IPS-NIHi11 (cell line): ENCODE data around the gene RASSF5.

Experiments used
- DNase-seq: peaks from one replicate; pipeline ENCODE4 v3.0.0; 2012; ENCODE audit warnings: mixed read lengths, low spot score

RASSF5 gene

DNA sequence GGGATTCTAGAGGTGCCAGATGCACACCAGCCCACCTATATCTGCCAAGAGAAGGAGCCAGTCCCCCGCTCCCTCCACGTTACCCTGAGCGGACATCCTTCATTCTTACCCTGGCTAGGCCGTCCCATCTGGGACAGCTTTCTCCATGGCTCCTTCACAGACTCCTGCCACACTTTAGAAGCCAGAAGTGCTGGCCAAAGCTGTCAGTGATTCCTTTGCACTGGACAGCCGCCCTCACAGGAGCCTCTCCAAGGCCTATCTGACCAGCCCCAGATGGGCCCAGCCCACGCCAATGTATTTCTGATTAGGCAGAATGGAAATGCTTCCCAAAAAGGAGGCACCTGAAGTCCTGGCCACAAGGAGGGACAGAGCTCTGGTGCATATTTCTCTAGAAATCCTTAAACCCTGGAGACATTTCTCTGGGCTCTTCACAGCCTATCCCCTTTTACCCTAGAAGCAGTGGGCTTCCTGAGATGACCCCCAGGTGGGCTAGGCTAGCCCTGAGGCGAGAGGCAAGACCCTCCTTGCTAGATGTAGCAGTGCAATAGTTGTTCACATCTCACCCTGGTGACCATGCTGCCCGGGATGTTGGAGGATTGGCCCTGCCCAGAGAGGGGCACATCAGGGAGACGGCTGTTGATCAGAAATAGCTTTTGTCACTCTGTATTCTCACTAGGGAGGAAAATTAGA is 44.1 kb downstream of the RASSF5 start:
- DNase-seq, result no peak

DNA sequence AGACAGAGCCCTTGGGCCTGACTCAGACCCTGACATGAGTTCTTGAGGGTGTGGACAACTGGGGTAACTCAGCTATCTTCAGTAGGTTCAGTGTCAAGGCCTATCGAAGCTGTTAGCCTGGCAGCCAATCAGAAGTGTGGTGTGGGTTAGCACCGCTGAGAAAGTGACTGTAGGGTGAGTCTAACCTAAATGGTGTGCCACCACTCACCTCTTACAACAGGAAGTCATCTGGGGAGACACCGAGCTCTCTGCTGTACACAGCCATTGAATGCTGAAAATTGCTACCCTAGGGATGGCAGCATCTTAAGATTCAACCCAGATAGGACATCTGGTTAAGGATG is 44.6 kb downstream of the RASSF5 start:
- no peak for DNase-seq

DNA sequence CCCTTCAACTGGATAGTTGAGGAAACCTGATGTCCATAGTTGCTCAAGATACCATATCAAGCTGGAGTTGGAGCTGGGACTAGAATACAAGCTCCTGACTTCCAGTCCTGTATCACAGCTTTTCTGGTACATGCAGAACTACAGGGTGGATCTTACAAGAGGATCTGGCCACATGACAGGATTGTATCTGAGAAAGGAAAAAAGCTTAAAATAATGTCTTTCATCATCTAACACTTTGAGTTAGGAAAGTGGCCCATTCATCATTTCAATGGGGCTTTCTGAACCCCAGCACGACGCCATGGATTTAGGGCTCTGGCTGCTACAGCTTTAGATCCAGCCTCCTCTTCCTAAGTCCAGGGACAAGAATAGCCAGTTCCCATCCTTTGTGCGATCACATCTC is 46.9 kb downstream of the RASSF5 start:
- no peak for DNase-seq

DNA sequence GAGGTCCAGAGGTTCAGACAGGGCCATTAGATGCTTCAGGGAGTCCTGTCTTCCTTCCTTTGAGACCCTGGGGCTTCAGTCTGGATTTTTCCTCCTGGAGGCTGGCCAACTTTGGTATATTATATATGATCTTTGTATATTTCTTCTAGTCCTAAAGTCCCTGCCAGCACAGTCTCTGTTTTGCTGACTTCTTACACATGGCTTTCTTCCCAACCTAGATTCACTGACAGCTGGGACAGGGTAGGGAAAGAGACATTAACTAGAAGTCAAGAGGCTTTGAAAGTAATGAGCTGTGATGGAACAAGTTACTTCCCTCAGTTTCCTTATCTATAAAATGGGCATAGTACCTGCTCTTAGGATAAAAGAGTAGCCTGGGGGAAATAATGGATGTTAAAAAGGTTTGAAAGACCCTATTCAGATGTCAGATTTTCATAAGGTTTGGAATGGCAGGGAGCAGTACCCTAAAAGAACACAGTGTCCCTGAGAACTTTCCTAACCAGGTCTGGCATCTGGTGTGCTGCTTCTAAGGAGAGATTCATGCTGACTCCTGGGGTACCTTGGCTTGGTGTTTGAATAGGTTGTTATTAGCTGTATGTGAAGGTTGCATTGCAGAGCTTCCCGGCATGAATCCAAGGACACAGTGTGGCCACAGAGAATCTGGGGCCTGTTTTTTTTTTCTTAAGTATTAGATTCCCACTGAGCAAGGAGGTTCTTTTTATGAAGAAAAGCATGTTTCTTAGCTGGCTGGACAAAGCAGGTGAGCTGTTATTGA is 47.6 kb downstream of the RASSF5 start:
- DNase-seq, result no peak

DNA sequence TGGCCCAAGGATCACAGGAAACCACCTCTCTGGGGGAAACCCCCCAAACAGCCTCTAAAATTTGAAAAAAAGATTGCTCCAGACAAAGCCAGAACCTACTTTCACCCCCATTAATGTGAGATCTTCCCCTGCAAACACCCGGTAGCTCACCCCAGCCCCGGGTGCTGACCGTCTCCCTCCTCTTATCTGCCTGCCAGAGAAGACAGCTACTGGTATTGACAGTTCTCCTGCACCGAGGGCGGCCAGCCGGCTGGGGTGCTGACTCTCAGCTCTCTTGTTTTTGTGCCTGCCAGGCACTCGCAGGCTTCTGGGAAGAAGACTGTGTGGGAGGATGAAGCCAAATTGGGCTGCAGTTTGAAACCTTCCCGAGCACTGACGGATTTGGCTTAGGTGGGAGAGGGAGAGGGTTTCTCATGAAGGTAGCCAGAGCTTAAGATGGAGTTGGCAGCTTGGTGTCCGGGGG is 48.2 kb downstream of the RASSF5 start:
- peak; percentile 45 for DNase-seq

DNA sequence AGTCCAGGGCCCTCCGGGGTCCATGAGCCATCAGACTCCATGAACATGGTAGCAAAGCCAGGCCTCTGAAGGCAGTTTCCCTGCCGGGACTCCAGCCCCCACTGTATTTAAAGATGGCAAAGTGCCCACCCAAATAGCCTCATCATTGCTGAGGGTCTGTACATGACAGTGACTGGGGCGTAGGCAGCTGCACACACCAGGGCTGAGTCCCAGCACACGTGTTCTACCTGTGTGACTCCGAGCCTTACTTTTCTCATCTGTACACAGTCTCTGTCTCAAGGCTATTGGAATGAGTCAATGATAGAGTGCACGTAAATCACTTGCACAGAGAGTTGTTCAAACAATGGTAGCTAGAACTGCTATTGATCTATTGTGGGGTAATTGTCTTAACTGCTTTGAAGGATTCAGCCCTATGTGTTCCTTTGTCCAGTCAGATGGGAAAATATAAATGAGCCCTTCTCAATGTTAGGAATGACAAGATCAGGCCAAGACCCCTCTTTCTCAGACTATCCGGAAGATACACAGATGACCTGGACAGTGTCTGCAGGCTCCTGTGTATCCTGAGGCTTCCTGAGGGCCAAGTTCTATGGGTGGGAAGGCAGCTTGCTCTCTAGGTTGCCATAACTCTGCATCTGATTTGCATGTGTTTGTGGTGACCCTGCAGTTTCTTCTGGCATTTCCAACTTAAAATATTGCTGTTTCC is 48.9 kb downstream of the RASSF5 start:
- DNase-seq, result no peak

DNA sequence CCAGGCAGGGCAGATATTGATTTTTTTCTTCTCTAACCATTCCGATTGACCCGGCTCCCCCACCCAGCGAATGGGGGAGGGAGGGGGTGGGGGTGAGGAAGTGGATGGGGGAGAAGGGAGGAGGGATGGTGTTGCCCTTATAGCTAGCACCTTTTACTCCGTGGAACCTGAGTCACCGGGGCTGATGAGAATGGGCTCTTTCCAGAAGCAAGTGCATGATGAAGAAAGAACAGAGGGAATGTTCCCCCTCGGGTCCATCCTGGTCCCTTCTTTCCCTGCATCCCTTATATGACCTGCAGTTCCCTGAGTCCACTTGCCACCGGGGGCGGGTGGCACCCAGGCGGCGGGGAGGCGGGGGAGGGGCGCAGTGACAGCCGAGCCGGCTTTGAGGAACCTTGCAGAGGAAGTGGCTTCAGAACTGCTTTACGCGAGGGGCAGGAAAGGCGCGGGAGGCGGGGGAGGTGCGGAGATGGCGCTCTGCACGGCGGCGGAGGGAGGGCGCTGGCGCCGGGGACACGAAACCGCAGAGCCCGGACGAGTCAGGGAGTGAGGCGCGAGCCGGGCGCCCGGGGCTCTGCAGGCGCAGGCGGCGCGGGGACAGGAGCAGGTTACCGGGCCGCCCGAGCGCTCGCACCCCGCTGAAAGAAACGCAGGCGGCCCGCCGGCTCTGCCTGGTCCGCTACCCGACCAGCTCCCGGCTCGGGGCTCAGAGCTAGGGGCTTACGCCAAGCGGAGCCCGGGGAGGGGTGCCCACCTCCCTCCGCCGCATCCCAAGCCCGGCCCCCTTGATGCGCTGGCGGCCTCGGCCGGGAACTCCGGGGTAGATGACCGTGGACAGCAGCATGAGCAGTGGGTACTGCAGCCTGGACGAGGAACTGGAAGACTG is 49.7 kb downstream of the RASSF5 start:
- peak; percentile 78 for DNase-seq

DNA sequence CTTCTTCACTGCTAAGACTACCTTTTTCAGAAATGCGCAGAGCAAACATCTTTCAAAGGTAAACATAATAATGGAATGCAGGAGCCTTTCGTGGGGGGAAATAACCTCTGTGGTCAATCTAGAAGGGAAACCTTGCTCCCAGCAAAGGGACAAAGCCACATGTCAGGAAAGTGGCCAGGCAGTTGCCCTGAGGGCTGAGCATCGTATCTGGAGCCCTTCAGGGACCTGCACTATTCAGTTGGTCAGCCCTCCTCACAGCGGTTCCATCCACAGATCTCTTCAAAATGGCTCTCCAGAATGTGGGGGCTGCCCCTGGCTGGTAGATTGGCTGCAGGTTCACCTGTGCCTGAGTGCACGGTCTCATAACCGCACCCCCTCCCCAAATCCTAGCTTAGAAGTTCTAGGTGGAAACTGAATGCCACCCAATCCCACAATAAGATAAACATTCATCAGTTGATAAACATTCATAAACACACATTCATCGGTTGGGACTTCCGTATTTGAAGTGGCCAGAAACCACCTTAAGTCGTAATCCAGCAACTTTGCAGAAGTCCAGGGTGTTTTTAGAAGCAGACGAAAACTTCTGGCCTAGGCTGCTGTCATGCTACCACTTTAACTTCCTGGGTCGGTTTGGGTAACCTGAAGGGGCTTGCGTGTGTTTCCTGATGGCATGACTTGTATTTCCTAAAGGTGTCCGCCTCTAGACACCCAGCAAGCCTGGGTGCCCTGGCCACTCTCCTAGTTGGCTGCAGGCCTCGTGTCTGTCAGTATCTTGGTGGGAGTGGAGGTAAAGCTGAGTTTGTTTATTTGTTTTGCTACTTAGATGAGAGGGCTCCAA is 50.5 kb downstream of the RASSF5 start:
- DNase-seq, result no peak

DNA sequence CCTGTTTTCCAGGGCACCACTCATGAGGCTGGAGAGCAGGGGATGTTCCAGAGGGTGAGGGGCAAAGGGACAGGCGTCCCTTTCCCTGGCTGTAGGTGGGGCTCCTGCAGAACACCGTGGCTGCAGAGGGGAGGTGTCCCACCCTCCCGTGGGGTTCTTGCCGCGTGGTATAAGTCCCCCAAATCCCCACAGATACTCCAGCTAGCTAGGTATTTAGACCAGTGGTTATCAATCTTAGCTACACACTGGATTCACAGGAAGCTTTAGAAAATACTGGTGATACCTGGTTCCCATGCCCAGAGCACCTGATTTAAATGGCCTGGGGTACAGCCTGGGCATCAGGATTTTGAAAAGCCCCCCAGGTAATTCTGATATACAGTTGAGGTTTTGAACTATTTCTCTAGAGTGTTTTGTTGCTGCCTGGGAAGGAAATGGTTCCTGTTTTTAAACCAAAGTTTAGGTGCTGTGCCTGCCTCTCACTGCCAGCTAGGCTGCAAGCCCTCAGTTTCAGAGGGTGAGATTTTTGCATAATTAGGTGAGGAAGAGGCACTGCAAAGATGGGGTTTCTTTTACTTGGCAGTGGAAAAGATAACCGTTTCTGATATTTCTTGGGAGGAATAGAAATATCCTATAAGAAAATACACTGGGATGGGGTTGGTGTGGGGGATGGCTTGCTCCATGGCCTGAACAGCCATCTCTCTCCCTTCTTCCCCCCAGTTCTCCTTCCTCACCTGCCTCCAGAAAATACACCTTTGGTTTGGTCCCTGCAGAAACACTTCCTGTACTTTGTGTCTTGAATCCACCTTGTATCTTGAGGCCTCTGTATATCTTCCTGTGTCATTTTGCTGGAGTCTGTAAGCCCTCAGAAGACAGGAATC is 51.7 kb downstream of the RASSF5 start:
- no peak for DNase-seq

DNA sequence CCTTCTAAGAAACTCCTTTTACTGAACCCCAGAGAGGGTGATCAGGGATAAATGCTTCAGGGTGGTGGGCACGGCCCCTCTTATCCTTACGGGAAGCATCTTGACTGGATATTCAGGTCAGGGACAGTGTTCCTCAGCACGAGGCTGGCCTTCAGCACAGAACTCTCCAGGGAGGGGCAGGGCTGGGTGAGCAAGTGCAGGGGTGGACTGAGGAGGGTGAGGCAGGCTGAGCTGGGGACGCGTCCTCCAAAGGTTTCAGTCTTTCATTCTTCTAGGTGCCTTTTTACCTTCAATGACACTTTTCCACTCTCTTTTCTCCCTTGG is 52.3 kb downstream of the RASSF5 start:
- DNase-seq, result no peak

DNA sequence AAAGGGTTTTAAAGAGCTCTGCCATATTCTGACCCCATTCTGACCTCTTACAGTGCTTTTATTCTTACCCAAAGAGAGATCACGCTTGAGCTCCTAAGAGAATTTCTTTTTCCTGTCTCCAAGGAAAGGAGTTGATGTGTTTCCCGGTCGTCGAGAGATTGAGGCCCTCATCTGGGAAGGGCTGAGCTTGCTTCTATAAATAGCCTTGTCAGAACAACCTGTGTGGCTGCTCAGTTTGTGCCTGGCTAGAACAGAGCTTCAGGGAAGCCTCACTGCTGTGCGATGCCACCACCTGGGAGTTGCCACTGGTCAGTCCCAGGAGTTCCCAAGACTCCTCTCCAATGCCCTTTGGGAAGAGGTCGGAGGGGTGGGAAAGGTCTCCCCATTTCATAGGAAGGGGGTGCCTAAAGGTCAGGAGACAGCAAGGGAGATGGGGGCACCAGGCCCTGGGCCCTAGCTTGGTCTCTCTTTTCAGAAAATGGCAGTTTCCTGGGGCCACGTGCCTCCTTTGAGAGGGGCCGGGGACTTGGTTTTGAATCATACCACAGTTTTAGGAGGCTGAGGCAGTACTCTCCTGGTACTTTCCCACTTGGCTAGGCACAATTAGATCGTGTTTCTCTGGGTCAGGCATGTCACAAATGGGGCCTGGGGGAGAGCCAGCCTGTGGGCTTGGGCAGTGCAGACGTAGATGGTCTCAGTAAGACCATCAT is 52.8 kb downstream of the RASSF5 start:
- no peak for DNase-seq

DNA sequence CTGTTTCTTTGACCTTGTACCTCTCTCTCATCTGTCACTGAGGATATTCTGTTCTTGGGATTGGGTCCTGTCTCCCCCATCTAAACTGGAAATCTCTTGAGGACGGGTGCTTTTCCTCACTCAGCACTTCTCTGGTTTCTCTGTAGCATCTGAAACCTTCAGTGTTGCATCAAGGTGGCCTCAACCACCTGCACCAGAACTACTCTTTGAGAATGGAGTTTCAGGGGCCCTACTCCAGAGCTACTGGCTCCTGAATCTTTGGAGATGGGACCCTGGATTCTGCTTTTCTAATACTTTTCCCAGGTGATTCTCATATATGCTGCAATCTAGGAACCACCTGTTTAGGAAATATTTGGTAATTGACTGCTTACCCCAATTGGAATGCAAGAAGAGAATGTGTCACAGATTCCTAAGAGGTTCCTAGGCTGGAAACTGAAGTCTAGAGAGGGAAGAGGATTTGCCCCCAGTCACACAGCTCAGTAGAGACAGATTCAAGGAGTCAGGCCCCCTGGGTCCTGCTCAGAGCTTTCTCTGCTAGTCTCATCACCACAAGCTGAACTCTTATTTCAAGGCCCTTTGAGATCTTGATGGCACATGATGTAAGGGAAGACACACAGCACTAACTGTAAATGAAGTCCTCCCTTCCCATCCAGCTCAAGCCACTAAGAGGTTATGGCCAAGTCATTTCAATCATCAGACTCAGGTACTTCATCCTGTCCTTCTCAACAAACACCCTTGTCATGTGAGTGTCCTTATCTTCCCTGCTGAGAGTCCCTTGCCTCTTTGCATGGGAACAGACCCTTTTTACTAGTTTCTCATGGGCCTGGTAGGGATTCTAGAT is 56.3 kb downstream of the RASSF5 start:
- no peak for DNase-seq

DNA sequence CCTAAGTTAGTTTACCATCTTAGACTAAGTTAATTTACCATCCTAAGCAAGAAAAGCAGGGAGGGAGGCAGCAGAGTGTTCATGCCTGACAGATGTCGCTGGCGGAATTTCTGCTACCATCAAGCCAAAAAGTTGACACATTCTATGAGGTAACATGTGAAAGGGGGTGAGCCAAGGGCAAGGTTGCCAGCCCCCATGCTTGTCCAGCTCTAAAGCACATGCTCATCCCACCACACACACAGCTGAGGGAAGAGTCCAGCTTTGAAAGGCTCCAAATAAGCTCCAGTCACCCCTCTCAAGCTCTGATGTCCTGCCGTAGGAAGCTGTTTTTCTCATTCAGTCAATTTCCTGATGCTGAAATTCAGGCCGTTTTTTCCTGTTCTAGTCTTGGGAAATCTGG is 58.7 kb downstream of the RASSF5 start:
- no peak for DNase-seq

DNA sequence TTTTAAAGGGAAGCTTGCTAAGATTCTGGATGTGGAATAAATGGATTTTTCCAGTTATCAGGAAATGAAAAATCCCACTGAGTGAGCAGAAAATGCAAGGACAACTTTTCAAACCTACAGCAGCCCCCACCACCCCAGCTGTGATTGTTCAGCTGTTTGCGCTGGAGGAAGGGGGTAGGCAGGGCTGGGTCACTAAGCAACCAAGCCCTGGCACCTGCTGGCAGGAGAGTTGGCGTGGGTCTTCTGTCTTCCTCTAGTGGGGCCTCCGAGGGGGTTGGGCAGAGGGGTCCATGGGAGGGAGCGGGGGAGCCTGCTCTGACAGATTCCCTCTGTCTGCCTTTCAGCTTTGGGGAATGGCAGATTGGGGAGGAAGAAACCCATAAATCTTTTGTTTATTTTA is 59.7 kb downstream of the RASSF5 start:
- DNase-seq, result no peak

DNA sequence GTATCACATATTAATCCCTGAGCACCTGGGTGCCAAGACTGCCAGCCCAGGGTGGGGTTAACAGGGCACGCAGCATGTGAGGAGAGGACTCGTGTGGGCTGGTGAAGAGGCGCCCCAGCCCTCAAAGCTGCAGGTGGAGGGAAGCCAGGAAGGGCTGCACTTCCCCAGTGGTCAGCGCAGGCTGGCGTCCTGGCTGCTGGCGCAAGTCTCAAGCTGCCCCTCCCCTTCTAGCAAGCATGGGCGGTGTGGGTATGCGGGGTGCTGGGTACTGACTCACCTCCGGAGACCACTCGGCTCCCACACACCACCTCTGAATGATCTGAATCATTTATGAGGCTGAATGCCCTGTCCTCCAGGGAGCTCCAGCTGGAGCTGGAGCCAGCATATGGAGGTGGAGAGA is 60.9 kb downstream of the RASSF5 start:
- no peak for DNase-seq

DNA sequence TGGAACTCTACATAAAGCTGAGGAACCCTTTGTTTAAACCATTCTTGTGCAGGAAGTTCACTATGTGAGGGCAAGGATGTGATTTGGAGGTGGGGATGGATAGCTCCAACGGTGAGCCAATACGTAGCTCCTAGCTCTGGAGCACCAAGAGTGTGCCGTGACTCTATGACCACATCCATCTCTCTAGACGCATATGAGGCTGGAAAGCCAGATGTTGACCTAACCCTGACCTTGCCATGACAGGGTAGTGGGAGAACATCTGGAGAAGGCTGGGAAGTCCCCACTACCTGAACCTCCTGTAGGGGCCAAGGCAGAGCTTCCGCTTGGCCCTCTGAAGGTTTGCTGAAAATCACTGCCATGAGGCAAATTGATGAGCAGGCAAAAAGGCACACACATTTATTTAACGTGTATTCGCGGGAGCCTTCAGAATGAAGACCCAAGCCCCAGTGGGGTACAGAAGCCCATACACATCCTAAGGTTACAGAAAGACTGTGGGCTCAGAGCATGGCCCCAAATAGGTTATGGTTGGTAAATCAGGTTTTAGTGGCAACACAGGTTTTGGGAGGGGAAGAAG is 61.5 kb downstream of the RASSF5 start:
- no peak for DNase-seq

DNA sequence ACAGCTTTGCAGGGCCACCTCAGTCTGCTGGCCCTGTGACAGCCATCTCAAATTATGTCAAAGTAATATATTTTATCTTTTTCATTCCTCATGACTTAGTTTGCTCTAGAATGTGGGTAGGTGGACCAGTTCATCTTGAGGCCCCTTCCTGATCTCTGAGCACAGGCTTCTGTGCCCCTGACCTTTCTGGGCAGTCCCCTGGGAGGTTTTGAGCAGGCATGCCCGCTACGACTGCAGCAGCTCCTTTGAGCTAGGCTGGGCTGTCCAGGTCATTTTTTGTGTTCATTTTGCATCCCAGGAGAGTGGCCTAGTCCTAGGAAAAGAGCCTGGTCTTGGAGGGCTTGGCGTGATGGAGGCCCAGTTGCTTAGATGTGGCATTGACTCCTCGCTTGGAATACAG is 62.2 kb downstream of the RASSF5 start:
- DNase-seq, result no peak

DNA sequence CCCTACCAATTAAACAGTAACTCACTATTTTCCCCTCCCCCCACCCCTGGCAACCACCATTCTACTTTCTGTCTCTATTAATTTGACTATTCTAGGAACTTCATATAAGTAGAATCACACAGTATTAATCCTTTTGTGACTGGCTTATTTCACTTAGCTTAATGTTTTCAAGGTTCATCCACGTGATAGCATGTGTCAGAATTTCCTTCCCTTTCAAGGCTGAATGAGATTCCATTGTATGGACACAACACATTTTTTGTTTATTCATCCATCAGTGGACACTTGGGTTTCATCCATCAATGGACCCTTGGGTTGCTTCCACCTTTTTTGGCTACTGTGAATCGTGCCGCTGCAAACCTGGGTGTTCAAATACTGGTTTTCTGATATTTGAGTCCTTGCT is 63.2 kb downstream of the RASSF5 start:
- no peak for DNase-seq
